K562 (cell line): ENCODE measurements around the gene NUP214.

ENCODE experiments used
- BHLHE40 ChIP-seq: IDR thresholded peaks from 2 replicates; pipeline ENCODE4 v1.6.1; 2011; ENCODE audit warnings: low read length, improper control_type of control experiment
- CBX3 ChIP-seq, 2 experiments: IDR thresholded peaks; 1 replicate in 1 of 2; 2 replicates in 1 of 2; pipeline ENCODE4 v1.6.1; 2012; ENCODE audit warnings: inconsistent platforms in 2 of 2, low read length in 2 of 2, borderline replicate concordance in 1 of 2, control low read depth in 1 of 2
- ETV5 ChIP-seq: sonication (generic); formaldehyde crosslinking; IDR thresholded peaks from 2 replicates; pipeline ENCODE4 v1.4.0; 2020; ENCODE audit warnings: low read depth, mild to moderate bottlenecking, missing genetic modification reagents
- FOS ChIP-seq: IDR thresholded peaks from 3 replicates; pipeline ENCODE4 v1.6.1; 2011; ENCODE audit not compliant: insufficient read length; ENCODE audit errors: extremely low read depth
- NFE2L1 ChIP-seq: fragments of 450-650 bp; IDR thresholded peaks from 2 replicates; pipeline ENCODE4 v1.6.1; 2016; ENCODE audit warnings: missing genetic modification characterization, low read depth, mild to moderate bottlenecking, missing compliant biosample characterization, moderate library complexity, borderline replicate concordance
- RBM34 ChIP-seq: fragments of 200-400 bp; formaldehyde crosslinking; IDR thresholded peaks from 2 replicates; pipeline ENCODE4 v1.6.1; 2018; ENCODE audit warnings: low read length, borderline replicate concordance; ENCODE audit not compliant: insufficient read depth
- YY1 ChIP-seq, 3 experiments: IDR thresholded peaks; 2 replicates each; pipeline ENCODE4 v1.6.1; 2011; ENCODE audit warnings: low read length in 2 of 3, mild to moderate bottlenecking in 2 of 3, moderate library complexity in 2 of 3, borderline replicate concordance in 1 of 3, control low read depth in 1 of 3, low read depth in 1 of 3; ENCODE audit not compliant: insufficient read depth in 3 of 3, insufficient replicate concordance in 2 of 3, control insufficient read depth in 1 of 3, insufficient read length in 1 of 3; ENCODE audit errors: extremely low read depth in 1 of 3
- ZNF778 ChIP-seq: fragments of 450-650 bp; formaldehyde crosslinking; IDR thresholded peaks from 2 replicates; pipeline ENCODE4 v1.4.0; 2020; ENCODE audit warnings: mild to moderate bottlenecking, moderate library complexity

GRCh38 chr9:131274674-131275331, 149.4 kb downstream of the NUP214 start:
- no peak for TF ChIP-seq BHLHE40
- no peak for TF ChIP-seq NFE2L1 (tag)
- TF ChIP-seq FOS: no peak
- TF ChIP-seq RBM34: no peak
- no peak for TF ChIP-seq CBX3 (IDR thresholded peaks at IDR 0.05; ENCODE audit: borderline replicate concordance in 1 of 2, low read length in 2 of 2)
- no peak for TF ChIP-seq ETV5 (CRISPR knock-in tag)
- no peak for TF ChIP-seq YY1 (IDR thresholded peaks at IDR 0.05; ENCODE audit: borderline replicate concordance in 1 of 3, control insufficient read depth in 1 of 3, extremely low read depth in 1 of 3, insufficient read depth in 3 of 3, insufficient read length in 1 of 3, insufficient replicate concordance in 2 of 3, low read depth in 1 of 3, low read length in 2 of 3)
- TF ChIP-seq ZNF778 (CRISPR knock-in tag): no peak
